ENCODE data around the gene ZNF574.

ZNF574 gene

GRCh38 chr19:42102877-42103276 is 26.9 kb downstream of the ZNF574 start:
- DNase-seq (ENCODE audit: low spot score): no peak

DNA sequence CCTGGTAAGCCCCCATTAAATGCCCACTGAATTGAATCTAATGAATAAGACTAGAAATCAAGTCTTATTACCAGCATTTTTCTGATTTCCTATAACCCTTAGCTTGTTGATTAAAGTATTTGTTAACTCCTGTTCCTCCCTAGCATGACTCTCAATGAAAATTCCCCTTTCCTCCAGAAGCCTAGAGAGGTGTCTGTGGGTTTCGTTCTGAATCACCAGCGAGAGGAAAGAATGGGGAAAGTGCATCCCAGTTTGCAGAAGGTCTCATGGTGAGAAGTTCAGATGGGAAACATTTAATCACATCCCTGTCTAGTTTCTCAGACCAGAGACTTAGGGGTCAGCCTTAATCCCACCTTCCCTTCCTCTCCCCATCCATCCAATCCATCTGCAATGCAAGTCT is 29.4 kb downstream of the ZNF574 start:
- no peak for DNase-seq (ENCODE audit: low spot score)

DNA sequence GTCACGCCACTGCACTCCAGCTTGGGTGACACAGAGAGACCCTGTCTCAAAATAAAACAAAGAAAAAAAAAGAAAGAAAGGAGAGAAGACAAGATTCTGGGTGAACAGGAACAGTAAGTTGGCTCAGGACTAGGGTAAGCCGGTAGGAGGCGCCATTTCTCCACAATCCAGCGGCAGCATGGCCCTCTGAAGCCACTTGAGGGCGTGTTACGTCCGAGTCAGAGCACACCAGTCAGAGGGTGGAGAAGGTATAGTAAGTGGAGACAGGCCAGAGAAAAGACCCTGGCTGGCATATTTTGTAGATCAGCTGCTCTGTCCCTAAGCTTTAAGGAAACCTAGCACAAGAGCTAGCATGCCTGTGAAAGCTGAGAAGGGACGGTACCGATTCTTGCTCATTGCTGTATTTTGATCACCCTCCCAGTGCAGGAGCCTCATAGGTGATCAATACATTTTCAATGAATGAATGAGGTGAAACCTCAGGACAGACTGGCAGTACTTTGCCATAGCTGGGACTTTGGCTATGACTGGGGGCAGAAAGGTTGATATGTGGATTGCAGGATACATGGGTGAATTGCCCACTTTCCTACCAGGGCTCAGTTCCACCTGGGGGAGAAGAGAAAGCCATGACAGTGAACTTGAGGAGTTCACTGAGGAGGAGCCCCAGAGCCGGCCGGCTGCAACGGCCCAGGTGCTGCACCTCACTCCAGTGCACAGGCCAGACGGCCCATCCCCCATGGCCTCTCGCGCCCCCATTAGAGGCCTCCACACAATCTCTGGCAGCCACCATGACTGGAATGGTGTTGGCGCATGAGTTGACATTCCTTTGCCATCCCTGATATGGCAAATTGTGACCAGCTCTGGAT is 32.8 kb downstream of the ZNF574 start:
- peak; percentile 86 for DNase-seq (ENCODE audit: low spot score)

GRCh38 chr19:42109896-42110295 is 33.9 kb downstream of the ZNF574 start:
- DNase-seq (ENCODE audit: low spot score): no peak

DNA sequence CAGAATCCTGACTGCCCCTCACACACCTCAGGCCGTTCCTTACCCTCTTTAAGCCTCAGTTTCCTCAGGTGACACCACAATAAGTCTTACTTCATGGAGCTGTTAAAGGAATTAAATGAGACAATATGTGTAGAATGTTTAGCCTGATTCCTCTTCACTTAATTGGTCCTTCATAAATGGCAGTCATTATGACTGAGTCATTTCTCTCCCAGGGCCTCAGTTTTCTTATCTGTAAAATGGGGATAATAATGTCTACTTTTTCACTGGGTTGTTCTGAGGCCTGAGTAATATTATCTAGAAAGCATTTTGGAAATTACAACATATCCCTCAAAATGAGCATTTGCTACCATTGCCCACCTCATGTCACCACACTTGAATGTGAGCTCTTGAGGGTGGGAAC is 34.7 kb downstream of the ZNF574 start:
- no peak for DNase-seq (ENCODE audit: low spot score)

GRCh38 chr19:42111384-42111783 is 35.4 kb downstream of the ZNF574 start:
- DNase-seq (ENCODE audit: low spot score): no peak

DNA sequence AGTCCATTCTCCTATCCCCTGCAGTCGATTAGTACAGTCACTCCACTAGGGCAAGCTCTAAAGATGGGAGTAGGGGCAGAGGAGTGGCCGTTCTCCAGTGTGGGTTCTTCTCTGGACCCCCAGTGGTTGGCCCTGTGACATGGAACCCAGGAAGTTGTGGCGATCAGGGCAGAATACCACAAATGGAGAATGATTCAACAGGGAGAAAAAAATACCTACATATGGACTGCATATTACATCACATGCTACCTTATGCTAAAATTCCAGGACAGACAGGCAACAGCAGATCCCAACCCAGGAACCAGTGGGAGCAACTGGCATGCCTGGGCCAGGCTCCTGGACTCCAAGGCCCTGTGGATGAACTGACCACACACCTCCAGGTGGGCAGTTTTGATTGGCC is 35.8 kb downstream of the ZNF574 start:
- no peak for DNase-seq (ENCODE audit: low spot score)

GRCh38 chr19:42113641-42114348 is 37.8 kb downstream of the ZNF574 start:
- peak; percentile 75 for DNase-seq (ENCODE audit: low spot score)

- DNase-seq (ENCODE audit: low spot score): no peak
Measured at GRCh38 chr19:42114412-42114811, 38.4 kb downstream of the ZNF574 start.

GRCh38 chr19:42115219-42115618 is 39.3 kb downstream of the ZNF574 start:
- DNase-seq (ENCODE audit: low spot score): no peak

- DNase-seq (ENCODE audit: low spot score): no peak
Measured at GRCh38 chr19:42115705-42116104, 39.7 kb downstream of the ZNF574 start.

GRCh38 chr19:42116308-42117075 is 40.5 kb downstream of the ZNF574 start:
- DNase-seq (ENCODE audit: low spot score): no peak

DNA sequence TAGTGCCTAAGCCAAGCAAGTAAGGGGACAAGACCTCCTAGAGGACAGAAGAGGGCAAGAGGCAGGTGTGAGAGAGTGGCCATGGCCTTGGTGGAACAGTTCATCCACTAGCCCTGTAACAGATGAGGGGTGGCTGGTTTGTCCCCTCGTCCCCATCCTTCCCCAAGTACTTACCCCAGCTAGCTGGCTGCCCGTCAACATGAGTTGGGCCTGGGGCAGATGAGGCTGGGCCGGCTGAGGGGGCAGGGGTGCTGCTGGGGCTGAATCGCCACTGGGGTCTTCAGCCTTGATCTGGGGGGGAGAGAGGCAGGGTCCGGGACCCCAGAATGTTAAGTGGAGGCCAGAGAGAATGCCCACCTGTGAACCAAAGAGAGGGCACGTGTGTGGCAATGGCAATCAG is 41.1 kb downstream of the ZNF574 start:
- DNase-seq (ENCODE audit: low spot score): no peak

DNA sequence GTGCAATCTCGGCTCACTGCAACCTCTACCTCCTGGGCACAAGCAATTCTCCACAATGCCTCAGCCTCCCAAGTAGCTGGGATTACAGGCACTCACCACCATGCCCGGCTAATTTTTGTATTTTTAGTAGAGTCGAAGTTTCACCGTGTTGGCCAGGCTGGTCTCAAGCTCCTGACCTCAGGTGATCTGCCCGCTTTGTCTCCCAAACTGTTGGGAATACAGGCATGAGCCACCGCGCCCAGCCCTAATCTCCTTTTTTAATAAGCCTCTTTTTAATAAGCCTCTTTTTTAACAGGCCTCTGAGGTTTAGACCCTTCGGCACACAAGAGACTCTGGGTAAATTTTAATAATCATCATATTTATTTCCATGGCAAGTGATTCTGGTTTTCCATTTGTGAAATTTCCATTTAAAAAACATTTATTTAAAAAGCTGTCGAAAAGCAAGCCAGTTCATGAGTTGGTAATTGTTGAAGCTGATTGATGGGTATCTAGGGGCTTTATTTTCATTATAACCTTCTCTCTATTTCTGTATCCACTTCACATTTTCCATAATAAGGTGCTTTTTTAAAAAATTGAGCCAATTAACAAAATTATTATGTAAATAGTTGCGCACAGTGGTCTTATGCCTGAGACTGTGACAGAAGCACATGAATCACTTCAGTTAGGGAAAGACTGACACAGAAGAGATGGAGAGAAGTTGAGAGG is 44.5 kb downstream of the ZNF574 start:
- no peak for DNase-seq (ENCODE audit: low spot score)

- no peak for DNase-seq (ENCODE audit: low spot score)
Measured at GRCh38 chr19:42121036-42121621, 45.2 kb downstream of the ZNF574 start.

GRCh38 chr19:42121656-42122069 is 45.7 kb downstream of the ZNF574 start:
- peak; percentile 32 for DNase-seq (ENCODE audit: low spot score)

GRCh38 chr19:42122691-42123607 is 47.0 kb downstream of the ZNF574 start:
- DNase-seq (ENCODE audit: low spot score): no peak

DNA sequence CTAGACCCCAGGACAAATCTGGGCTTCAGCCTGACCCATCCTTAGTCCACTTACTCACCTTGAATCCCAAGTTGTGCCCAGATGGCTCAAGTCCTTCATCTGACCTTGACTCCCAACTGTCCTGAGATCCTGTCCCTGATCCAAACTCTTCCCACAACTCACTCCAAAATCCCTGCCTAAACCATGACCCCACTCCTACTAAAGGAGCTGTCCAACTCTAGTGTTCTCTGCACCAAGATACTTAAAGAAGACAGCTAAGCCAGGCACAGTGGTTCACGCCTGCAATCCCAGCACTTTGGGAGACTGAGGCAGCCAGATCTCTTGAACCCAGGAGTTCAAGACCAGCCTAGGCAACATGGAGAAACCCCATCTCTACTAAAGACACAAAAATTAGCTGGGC is 47.8 kb downstream of the ZNF574 start:
- DNase-seq (ENCODE audit: low spot score): no peak

DNA sequence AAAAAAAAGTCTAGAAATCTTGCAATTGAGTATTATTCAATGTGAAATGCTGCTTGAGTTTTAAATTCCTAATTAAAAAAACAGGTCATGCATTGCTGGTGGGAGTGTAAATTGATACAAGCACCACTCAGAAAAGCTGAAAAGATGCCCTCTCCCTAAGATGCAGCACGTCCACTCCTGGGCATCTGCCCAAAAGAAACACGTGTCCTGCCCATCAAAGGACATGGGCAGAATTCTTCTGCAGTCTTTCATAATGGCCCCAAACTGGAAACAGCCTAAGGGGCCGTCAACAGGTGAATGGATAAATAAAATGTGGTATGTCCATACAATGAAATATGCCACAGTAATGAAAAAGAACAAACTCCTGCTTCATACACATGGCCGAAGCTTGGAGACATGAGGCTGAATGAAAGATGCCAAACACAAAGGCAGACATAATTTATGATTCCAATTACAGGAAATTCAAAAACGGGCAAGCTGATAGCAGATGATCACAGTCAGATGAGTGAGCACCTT is 48.5 kb downstream of the ZNF574 start:
- DNase-seq (ENCODE audit: low spot score): peak; percentile 35

DNA sequence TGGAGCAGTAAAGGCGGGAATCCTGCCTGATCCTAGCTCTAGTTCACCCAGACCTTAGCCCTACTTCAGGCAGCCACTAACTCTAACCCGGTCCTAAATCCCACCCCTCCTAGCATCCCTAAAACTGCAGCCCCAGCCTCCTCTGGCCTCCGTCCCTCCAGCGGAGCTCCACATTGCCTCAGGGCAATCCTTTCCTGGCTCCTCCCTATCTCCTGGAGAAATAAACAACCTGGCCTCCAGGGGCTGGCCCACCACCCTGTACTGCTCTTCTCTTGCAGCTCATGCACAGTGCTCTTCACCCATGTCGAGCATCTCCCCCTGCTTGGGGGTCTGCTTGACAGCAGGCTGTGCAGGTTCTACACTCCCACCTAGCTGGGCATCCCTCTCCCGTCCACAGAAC is 49.6 kb downstream of the ZNF574 start:
- no peak for DNase-seq (ENCODE audit: low spot score)

Data from COLO829 (cell line).